ENCODE results near the gene MTERF1. TPM values are rescaled to one million over a fixed set of nuclear protein-coding genes. Genes with fewer than 3 reads are reported as not detected.

The MTERF1 gene
- total and polyA plus RNA-seq, 2 experiments from 2014 or later = 14.5 to 19.7 TPM

DNA sequence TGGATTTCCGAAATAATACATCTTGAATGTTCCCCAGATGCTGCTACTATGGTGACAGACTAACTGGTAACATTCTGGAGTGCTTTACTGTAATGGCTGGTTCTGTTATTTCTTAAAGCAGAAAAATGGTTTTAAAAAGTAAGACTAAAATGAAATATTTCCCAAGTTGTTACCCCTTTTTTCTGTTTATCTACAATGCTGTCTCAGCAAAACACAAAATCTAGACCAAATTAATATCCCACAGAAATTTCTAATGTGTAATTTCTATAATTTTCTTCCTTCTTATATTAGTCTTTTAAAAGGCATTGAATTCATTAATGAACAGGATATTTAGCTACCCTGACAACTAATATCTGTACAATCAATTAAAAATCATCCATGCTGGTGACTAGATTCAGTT, 19.1 kb upstream of the MTERF1 start (continued):
- TF ChIP-seq, protein P1, sequence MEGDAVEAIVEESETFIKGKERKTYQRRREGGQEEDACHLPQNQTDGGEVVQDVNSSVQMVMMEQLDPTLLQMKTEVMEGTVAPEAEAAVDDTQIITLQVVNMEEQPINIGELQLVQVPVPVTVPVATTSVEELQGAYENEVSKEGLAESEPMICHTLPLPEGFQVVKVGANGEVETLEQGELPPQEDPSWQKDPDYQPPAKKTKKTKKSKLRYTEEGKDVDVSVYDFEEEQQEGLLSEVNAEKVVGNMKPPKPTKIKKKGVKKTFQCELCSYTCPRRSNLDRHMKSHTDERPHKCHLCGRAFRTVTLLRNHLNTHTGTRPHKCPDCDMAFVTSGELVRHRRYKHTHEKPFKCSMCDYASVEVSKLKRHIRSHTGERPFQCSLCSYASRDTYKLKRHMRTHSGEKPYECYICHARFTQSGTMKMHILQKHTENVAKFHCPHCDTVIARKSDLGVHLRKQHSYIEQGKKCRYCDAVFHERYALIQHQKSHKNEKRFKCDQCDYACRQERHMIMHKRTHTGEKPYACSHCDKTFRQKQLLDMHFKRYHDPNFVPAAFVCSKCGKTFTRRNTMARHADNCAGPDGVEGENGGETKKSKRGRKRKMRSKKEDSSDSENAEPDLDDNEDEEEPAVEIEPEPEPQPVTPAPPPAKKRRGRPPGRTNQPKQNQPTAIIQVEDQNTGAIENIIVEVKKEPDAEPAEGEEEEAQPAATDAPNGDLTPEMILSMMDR (conservative IDR thresholded peaks at IDR 0.05; ENCODE audit: low read depth in 2 of 2) = no peak
- TF ChIP-seq REST (IDR thresholded peaks at IDR 0.05; ENCODE audit: unreplicated experiment) (no peak), JUNB (IDR thresholded peaks at IDR 0.05; ENCODE audit: unreplicated experiment) (no peak)

DNA sequence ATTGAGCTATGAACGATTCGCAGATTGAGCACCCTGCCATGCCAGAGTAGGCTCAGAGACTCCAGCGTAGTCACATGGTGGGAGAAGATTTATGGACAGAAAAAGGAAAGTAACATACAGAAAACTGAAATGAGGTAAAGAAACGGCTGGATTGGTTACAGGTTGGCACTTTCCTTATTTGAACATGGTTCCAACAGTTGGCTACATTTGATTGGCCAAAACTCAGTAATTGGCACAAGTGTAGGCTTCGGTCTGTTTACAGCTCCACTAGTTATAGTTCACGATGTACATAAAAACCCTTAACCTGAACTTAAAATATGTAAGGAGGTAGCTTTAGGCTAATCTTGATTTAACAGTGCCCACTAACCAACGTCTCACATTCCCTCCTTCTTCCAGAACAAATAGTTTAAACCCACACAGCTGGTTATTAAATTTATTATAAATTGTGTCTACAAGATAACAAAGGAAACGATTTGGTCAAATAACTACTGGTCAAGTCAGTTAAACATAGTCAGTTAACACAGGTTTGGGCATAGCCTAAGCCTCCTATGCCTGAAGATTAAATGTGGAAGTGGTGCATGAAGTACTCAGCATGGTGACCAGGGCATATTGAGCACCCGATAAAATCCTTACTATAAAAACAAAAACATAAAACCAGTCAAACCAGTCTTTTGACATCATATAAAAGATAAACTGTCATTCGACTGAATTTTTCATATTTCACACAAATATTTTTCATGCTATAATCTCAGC, 17.9 kb upstream of the MTERF1 start:
- H3K9me3 Mint-ChIP-seq = no peaks in the 10 kb centered on the region
- no peaks in the 10 kb centered on the region for H3K79me2 ChIP-seq (replicated peaks; ENCODE audit: insufficient read depth)
- ATAC-seq = no peak

More for the DNA sequence above, 17.9 kb upstream of the MTERF1 start:
- no peaks in the 10 kb centered on the region for H4K20me1 ChIP-seq (replicated peaks; ENCODE audit: insufficient read depth)
- H2AFZ ChIP-seq = no peak overlapping the region
- no peak for DNase-seq (ENCODE audit: low spot score)
- Mint-ChIP-seq H3K4me3 (no peak overlapping the region), H3K27ac (no peak overlapping the region), H3K27me3 (ENCODE audit: insufficient read depth, low read depth, poor library complexity) (no peaks in the 10 kb centered on the region), H3K36me3 (ENCODE audit: low read depth) (no peaks in the 10 kb centered on the region), H3K4me1 (peaks cover 4% of the 10 kb centered on the region; the same call in 2 of the 3 replicates)
- no peak overlapping the region for H3K4me2 ChIP-seq
- H3K27me3 ChIP-seq (ENCODE audit: insufficient read depth) = no peaks in the 10 kb centered on the region
- no peaks in the 10 kb centered on the region for H3K9me2 ChIP-seq (ENCODE audit: insufficient read depth)
- no peak overlapping the region for H3K27ac ChIP-seq (ENCODE audit: low read depth)
- H3K4me1 ChIP-seq (ENCODE audit: insufficient read depth) = 0 out of 2 replicates have a peak, but pooled peaks cover 4% of the 10 kb centered on the region
- H3K4me3 ChIP-seq = no peak overlapping the region
- no peaks in the 10 kb centered on the region for H3K36me3 ChIP-seq (ENCODE audit: insufficient read depth)
- H3F3A ChIP-seq (replicated peaks; ENCODE audit: low read depth) = no peaks in the 10 kb centered on the region
- TF ChIP-seq REST (IDR thresholded peaks at IDR 0.05; ENCODE audit: unreplicated experiment) (no peak), NANOG (IDR thresholded peaks at IDR 0.05; ENCODE audit: borderline replicate concordance) (no peak), EZH2 (IDR thresholded peaks at IDR 0.05; ENCODE audit: low read depth, unreplicated experiment) (no peak), POLR2AphosphoS5 (IDR thresholded peaks at IDR 0.05; ENCODE audit: low read depth) (no peak), JUNB (IDR thresholded peaks at IDR 0.05; ENCODE audit: unreplicated experiment) (no peak), ZNF114 (CRISPR knock-in tag; IDR thresholded peaks at IDR 0.05) (no peak), STAT1 (IDR thresholded peaks at IDR 0.05; ENCODE audit: unreplicated experiment) (no peak), CREB1 (CRISPR knock-in tag; IDR thresholded peaks at IDR 0.05; ENCODE audit: low read depth) (no peak)
- TF ChIP-seq, protein P1 (conservative IDR thresholded peaks at IDR 0.05; ENCODE audit: low read depth in 2 of 2) = no peak
- TF ChIP-seq, protein P2, sequence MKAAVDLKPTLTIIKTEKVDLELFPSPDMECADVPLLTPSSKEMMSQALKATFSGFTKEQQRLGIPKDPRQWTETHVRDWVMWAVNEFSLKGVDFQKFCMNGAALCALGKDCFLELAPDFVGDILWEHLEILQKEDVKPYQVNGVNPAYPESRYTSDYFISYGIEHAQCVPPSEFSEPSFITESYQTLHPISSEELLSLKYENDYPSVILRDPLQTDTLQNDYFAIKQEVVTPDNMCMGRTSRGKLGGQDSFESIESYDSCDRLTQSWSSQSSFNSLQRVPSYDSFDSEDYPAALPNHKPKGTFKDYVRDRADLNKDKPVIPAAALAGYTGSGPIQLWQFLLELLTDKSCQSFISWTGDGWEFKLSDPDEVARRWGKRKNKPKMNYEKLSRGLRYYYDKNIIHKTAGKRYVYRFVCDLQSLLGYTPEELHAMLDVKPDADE (IDR thresholded peaks at IDR 0.05) = no peak
